ENCODE results near the gene ATN1. TPM values are rescaled to one million over a fixed set of nuclear protein-coding genes. Genes with fewer than 3 reads are reported as not detected.
A peak's percentile ranks its signal among the peaks of the same experiment; 100 is the strongest.

Gene ATN1
- total RNA-seq, 2 experiments from 2014 or later, result 31.0 to 31.3 TPM

DNA sequence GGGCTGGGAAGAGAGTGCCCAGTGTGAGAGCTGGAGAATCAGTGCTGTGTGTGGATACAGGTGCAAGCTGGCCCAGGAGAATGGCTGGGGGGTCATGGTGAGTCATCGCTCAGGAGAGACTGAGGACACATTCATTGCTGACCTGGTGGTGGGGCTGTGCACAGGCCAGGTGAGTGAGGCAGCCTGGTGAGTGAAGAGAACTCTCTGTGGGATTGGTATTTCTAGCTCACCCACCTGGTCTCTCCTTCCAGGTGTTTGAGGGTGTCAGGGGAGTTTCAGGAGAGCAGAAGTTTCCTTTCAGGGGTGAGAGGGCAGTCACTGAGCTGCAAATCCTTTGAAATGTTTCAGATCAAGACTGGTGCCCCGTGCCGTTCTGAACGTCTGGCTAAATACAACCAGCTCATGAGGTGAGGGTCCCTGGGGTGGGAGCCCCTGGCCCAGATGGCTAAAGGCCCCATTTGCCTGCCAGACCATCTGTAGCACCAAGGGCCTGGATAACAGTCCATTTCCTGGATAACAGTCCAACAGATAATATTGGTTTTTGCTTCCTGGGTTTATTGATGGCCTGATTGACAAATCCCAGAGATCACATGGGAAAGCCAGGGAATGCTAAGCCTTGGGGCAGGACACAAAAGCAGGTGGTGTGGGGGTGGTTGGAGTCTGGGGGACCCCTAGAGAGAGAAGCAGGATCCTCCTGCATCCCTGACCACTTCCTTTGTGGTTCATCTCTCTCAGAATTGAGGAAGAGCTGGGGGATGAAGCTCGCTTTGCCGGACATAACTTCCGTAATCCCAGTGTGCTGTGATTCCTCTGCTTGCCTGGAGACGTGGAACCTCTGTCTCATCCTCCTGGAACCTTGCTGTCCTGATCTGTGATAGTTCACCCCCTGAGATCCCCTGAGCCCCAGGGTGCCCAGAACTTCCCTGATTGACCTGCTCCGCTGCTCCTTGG lies 5.5 kb upstream of the ATN1 start:
- POLR2A ChIA-PET, result interaction anchor here (1.0 kb wide), 1 partner anchor 21 kb away, joined by 3 read pairs; the partner anchor contains the start of genes C12orf57 and RNU7-1
- H3K4me3 Mint-ChIP-seq, result no peak overlapping the region
- ATAC-seq (ENCODE audit: low read depth), result no peak
- peak overlapping the region; percentile 42 for H3K27ac Mint-ChIP-seq
- no peak for DNase-seq
- peaks cover 21% of the 10 kb centered on the region for H3K36me3 Mint-ChIP-seq
- no peaks in the 10 kb centered on the region for H3K9me3 Mint-ChIP-seq
- no peaks in the 10 kb centered on the region for H3K27me3 Mint-ChIP-seq
- peaks cover 35% of the 10 kb centered on the region for H3K4me1 Mint-ChIP-seq

DNA sequence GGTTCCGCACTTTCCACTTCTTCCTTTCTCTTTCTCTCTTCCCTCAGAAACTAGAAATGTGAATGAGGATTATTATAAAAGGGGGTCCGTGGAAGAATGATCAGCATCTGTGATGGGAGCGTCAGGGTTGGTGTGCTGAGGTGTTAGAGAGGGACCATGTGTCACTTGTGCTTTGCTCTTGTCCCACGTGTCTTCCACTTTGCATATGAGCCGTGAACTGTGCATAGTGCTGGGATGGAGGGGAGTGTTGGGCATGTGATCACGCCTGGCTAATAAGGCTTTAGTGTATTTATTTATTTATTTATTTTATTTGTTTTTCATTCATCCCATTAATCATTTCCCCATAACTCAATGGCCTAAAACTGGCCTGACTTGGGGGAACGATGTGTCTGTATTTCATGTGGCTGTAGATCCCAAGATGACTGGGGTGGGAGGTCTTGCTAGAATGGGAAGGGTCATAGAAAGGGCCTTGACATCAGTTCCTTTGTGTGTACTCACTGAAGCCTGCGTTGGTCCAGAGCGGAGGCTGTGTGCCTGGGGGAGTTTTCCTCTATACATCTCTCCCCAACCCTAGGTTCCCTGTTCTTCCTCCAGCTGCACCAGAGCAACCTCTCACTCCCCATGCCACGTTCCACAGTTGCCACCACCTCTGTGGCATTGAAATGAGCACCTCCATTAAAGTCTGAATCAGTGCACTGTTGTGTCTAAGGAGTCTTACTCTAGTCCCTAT lies 4.6 kb upstream of the ATN1 start:
- POLR2A ChIA-PET, result interaction anchor here (0.6 to 6.7 kb wide), 3 partner anchors 14 to 25 kb away, joined by 3 to 64 read pairs (median 48); partner anchors contain the start of genes C12orf57 and RNU7-1
- ATAC-seq (ENCODE audit: low read depth) (no peak), DNase-seq (no peak)
- H3K27ac Mint-ChIP-seq, result peak overlapping the region; percentile 2
- peaks cover 17% of the 10 kb centered on the region for H3K36me3 Mint-ChIP-seq
- H3K4me3 Mint-ChIP-seq, result no peak overlapping the region
- H3K9me3 Mint-ChIP-seq, result no peaks in the 10 kb centered on the region
- H3K4me1 Mint-ChIP-seq, result peaks cover 35% of the 10 kb centered on the region
- H3K27me3 Mint-ChIP-seq, result no peaks in the 10 kb centered on the region

DNA sequence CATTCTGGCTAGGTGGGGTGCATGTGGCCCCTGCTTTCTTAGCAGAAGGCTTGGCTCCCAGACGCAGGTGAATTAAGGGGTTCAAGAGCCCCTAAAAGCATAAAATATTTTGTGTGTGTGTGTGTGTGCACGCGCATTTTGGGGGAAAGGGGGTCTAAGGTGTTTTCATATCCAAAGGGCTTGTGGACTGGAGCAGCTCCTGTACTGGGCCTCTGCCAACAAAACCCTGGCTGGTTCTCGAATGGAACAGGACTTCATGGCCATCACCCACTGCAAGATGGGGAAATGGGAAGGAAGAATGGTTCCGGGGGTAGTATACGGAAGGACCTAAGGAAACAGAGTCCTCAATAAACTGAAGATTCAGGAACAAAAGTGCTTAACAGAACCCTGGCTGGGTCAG lies 3.9 kb upstream of the ATN1 start:
- peaks cover 17% of the 10 kb centered on the region for H3K36me3 Mint-ChIP-seq
- H3K9me3 Mint-ChIP-seq, result no peaks in the 10 kb centered on the region
- POLR2A ChIA-PET, result interaction anchor here (0.6 to 6.7 kb wide), 6 partner anchors 13 to 57 kb away, joined by 3 to 64 read pairs (median 8); partner anchors contain the start of genes C12orf57, RNU7-1 and TPI1
- H3K4me3 Mint-ChIP-seq, result no peak overlapping the region
- H3K27me3 Mint-ChIP-seq, result no peaks in the 10 kb centered on the region
- peaks cover 38% of the 10 kb centered on the region for H3K4me1 Mint-ChIP-seq
- ATAC-seq (ENCODE audit: low read depth) (no peak), DNase-seq (no peak)
- H3K27ac Mint-ChIP-seq, result no peak overlapping the region

DNA sequence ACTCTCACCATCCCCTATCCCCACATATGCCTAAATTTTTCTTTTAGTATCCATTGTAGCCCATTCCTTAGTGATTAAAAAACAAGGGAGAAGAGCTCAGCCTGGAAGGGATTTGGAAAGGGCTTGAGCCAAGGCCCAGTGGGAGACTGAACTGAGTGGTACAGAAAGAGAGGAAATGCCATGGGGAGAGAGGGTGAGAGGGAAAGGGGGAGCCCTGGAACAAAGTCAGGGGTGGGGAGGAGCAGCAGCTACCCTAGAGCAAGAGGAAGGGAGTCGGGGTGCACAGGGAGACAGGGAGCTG lies 2.6 kb upstream of the ATN1 start:
- H3K27ac Mint-ChIP-seq, result peak overlapping the region; percentile 38
- DNase-seq, result no peak
- POLR2A ChIA-PET, result interaction anchor here (1.3 to 6.7 kb wide), 7 partner anchors 11 to 183 kb away, joined by 3 to 64 read pairs (median 6); partner anchors contain the start of genes C12orf57, ENO2, RNU7-1 and TPI1
- H3K9me3 Mint-ChIP-seq, result no peaks in the 10 kb centered on the region
- ATAC-seq (ENCODE audit: low read depth), result no peak
- H3K36me3 Mint-ChIP-seq, result peaks cover 5% of the 10 kb centered on the region
- no peak overlapping the region for H3K4me3 Mint-ChIP-seq
- no peaks in the 10 kb centered on the region for H3K27me3 Mint-ChIP-seq
- peaks cover 40% of the 10 kb centered on the region for H3K4me1 Mint-ChIP-seq

DNA sequence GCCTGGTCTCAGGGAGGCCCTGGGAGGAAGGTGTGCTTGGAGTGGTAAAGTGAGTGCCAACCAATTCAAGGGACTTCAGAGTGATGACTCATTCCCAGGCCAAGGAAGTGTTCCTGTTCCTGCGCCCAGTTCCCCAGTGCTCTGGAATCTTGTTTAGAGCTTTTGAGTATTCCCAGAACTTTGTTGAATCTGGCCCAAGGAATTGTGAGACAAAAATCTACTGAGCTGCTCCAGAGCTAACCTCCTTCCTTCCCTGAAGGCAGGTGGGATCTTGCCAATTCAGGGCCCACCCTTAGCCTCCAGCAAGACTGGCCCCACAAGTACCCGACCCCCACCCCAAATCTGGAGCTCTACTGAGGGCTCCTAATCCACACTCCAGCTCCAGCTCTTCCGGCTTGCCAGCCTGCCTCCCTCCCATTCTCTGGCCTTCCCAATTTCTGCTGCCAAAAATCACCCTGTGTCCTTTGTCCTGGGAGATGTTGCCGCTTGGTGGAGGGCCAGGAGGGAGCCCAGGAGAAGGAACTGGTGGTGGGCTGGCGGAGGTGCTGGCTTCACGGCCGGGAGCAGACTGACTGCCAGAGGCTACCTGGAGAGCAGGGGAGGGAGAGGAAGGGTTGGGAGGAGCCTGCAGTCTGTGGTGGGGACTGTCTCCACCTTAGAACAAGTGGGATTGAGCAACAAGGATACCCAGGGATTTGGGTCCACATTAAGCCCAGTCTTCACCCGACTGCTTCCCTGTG lies 2.0 kb upstream of the ATN1 start:
- no peaks in the 10 kb centered on the region for H3K27me3 Mint-ChIP-seq
- DNase-seq (no peak), ATAC-seq (ENCODE audit: low read depth) (no peak)
- peaks cover 42% of the 10 kb centered on the region for H3K4me1 Mint-ChIP-seq
- no peak overlapping the region for H3K4me3 Mint-ChIP-seq
- H3K9me3 Mint-ChIP-seq, result no peaks in the 10 kb centered on the region
- POLR2A ChIA-PET, result interaction anchor here (0.7 to 6.7 kb wide), 8 partner anchors 12 to 183 kb away, joined by 3 to 64 read pairs (median 6); partner anchors contain the start of genes C12orf57, ENO2, RNU7-1 and TPI1
- no peak overlapping the region for H3K27ac Mint-ChIP-seq
- peaks cover 5% of the 10 kb centered on the region for H3K36me3 Mint-ChIP-seq

DNA sequence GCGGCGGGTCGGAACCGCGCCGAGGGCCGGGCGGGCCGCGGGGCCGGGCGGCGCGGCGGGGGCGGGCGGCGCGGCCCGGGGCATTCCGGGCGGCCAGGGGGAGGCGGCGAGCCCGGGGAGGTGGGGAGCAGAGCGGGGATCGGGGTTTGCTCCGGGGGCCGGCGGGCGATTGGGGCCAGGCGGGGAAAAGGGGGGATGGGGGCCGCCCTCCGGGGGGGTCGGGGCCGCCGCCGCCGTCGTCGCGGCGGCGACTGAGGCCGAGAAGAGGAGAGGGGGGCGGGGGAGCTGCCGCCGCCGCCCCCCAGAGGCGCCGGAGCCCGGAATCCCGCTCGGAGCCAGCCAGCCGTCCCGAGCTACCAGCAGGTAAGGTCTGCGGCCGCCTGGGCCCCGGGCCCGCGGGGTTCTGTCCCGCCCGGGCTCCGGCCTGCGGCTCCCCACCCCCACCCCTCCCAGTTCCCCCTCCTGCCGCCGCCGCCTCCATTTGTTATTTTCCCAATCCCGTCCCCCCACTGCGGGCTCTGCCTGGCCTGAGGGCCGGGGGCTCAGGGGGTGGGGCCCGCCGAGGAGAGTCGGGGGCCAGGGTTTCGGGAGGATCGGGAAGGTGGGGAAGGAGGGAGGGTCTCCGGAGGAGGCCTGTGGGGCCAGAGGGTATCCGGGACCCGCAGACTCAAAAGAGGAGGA lies 403 bp downstream of the ATN1 start:
- peak overlapping the region; percentile 82 for H3K4me3 Mint-ChIP-seq
- peaks cover 48% of the 10 kb centered on the region for H3K4me1 Mint-ChIP-seq
- no peaks in the 10 kb centered on the region for H3K9me3 Mint-ChIP-seq
- no peaks in the 10 kb centered on the region for H3K27me3 Mint-ChIP-seq
- ATAC-seq (ENCODE audit: low read depth), result no peak
- DNase-seq, result no peak
- POLR2A ChIA-PET, result interaction anchor here (1.2 to 6.7 kb wide), 4 partner anchors 9 to 55 kb away, joined by 5 to 64 read pairs (median 12); partner anchors contain the start of genes C12orf57, RNU7-1 and SPSB2
- peak overlapping the region; percentile 80 for H3K27ac Mint-ChIP-seq
- H3K36me3 Mint-ChIP-seq, result no peaks in the 10 kb centered on the region

DNA sequence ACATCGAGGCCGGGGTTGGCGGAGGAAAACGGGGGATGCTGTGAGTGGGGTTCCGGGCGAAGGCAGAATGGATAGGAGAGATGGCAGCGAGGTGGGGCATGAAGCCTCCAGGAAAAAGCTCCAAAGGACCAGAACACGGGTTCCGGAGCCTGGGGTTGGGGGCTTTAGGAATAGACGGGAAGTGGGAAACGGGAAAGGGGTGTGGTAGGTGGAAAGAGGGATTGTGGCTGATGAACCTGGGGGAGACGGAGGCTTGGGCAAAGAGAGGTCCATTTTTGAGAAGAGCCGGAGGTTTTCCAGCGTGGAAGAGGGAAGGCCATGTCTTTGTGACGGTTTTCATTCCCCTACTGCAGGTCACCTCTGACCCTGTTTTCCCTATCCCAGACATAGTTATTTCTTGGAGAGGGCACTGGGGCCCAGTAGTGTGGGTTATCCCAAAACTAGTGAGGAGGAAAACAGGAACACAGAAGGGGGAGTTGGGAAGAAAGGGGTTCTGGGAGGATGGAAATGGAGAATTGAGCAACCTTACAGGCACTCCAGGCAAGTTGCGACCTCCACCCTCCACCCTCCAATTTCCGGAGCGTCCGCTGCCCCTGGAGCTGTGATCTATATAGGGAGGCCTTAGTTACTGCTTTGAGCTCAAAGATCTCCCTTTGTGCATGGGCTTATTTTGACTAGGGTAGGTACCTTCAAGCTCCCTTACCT lies 1.1 kb downstream of the ATN1 start:
- H3K36me3 Mint-ChIP-seq, result peaks cover 3% of the 10 kb centered on the region
- POLR2A ChIA-PET, result interaction anchor here (0.8 to 6.7 kb wide), 6 partner anchors 8 to 61 kb away, joined by 3 to 64 read pairs (median 6); partner anchors contain the start of genes C12orf57, RNU7-1 and SPSB2
- no peak for DNase-seq
- peaks cover 54% of the 10 kb centered on the region for H3K4me1 Mint-ChIP-seq
- H3K27ac Mint-ChIP-seq, result peak overlapping the region; percentile 80
- H3K27me3 Mint-ChIP-seq, result no peaks in the 10 kb centered on the region
- ATAC-seq (ENCODE audit: low read depth), result no peak
- H3K9me3 Mint-ChIP-seq, result no peaks in the 10 kb centered on the region
- H3K4me3 Mint-ChIP-seq, result peak overlapping the region; percentile 82

DNA sequence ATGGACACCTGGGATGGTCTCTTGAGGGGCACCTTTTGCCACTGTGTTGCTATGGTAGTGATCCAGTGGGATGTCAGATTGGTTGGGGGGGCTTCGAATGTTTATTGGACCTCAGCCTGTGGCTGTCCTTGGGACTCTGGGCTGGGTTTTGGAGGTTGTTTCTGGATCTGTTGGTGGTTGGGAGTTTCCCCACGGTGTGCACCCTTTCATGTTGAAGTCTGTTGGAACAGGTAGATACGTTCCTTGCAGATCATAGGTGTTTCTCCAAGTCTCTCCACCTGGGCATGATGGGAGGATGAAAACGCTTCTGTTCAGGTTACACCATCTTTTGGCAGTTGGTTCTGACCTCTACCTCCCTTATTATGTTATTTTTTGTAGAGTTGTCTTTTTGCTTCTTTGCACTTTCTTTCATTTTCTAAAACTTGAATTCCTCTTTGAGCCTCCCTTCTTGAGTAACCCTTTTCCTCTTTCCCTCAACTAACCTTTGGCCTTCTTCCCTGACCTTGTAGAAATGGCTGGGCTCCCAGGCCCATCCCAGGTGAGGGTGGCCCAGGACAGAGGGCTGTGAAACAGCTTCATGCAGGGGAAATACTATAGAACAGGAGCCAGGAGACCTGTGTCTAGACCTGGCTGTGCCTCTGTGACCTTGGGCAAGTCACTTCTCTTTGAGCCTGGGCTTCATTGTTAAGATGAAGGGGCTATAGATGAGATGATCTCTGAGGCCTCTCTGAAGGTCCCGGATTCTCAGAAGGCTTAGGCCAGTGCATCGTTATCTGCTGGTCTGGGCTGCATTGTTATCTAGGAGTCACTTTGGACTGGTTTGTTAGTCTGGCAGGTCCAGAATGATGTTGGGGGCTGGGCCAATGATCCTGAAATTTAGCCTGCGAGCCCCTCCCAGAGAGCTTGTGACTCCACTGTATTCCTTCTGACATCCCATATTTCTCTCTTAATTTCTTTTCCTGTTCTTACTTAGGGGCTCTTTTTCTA lies 2.0 kb downstream of the ATN1 start:
- Mint-ChIP-seq H3K36me3 (peaks cover 6% of the 10 kb centered on the region), H3K4me3 (peak overlapping the region; percentile 82), H3K4me1 (peaks cover 52% of the 10 kb centered on the region), H3K9me3 (no peaks in the 10 kb centered on the region), H3K27me3 (no peaks in the 10 kb centered on the region), H3K27ac (peak overlapping the region; percentile 72)
- POLR2A ChIA-PET, result interaction anchor here (0.6 to 6.7 kb wide), 6 partner anchors 7 to 62 kb away, joined by 3 to 64 read pairs (median 6); partner anchors contain the start of genes C12orf57 and RNU7-1
- ATAC-seq (ENCODE audit: low read depth) (no peak), DNase-seq (no peak)

DNA sequence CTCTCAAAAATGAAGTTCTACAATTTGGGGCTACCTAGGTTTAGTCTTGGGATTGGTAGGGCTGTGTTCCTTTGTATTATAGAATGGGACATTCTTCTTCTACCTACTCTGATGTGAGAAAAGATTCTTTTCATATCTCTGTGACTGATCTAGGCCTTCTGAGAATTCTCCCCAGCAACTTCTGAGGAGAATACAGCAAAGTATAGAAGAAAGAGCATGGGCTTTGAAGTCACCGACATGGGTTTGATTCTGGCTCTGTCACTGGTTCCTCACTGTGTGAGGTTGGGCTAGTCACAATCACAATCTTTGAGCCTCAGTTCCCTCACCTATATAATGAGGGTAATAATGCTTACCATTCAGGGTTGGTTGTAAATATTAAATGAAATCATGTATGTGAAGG lies 5.0 kb downstream of the ATN1 start:
- Mint-ChIP-seq H3K4me3 (peak overlapping the region; percentile 45), H3K36me3 (peaks cover 16% of the 10 kb centered on the region), H3K4me1 (peaks cover 60% of the 10 kb centered on the region), H3K9me3 (no peaks in the 10 kb centered on the region), H3K27ac (peak overlapping the region; percentile 80), H3K27me3 (no peaks in the 10 kb centered on the region)
- ATAC-seq (ENCODE audit: low read depth) (peak; percentile 20), DNase-seq (no peak)
- POLR2A ChIA-PET, result interaction anchor here (1.2 to 1.6 kb wide), 3 partner anchors 11 to 31 kb away, joined by 3 to 10 read pairs (median 4); partner anchors contain the start of genes C12orf57 and RNU7-1

DNA sequence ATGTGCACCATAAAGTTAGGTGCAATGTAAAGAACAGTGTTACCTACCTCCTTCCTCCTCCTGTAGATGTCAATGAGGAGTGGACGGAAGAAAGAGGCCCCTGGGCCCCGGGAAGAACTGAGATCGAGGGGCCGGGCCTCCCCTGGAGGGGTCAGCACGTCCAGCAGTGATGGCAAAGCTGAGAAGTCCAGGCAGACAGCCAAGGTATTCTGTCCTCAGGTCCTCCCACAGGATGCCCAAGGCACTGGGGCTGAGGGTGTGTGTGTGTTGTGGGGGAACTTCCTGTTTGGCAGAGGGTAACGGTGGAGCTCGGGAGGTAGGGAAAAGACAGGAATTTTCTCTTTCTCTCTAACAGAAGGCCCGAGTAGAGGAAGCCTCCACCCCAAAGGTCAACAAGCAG lies 6.4 kb downstream of the ATN1 start:
- ATAC-seq (ENCODE audit: low read depth), result no peak
- H3K27ac Mint-ChIP-seq, result peak overlapping the region; percentile 99
- peaks cover 17% of the 10 kb centered on the region for H3K36me3 Mint-ChIP-seq
- POLR2A ChIA-PET, result interaction anchor here (1.0 to 21.6 kb wide), 4 partner anchors 10 to 67 kb away, joined by 4 to 1055 read pairs (median 10); partner anchors contain the start of genes C12orf57, ENO2, RNU7-1 and TPI1
- no peak overlapping the region for H3K4me3 Mint-ChIP-seq
- no peak for DNase-seq
- H3K4me1 Mint-ChIP-seq, result peaks cover 58% of the 10 kb centered on the region
- no peaks in the 10 kb centered on the region for H3K9me3 Mint-ChIP-seq
- no peaks in the 10 kb centered on the region for H3K27me3 Mint-ChIP-seq

All from activated naive CD8-positive, alpha-beta T cell treated with anti-CD3 and anti-CD28 coated beads, Interleukin-2, amount 10 ng/mL, durations not matched to agents 7 days and 5 days (primary cell).